ENCODE data around the gene CSTPP1. TPM values are rescaled to one million over a fixed set of nuclear protein-coding genes. Genes with fewer than 3 reads are reported as not detected.
"Not testable (repeated sequence)": the region's sequence is repeated elsewhere in the genome, so short reads cannot be mapped to it uniquely, and the experiment has no call there.

Gene CSTPP1
- polyA plus RNA-seq, 4 donors, result 15.1 to 32.9 (median 20.5) TPM

GRCh38 chr11:46997796-46998195, 61.2 kb downstream of the CSTPP1 start:
- WGBS, 3 donors, result 95 to 98% (median 98%) methylated on average over 14 of the region's 14 CpGs
- not testable (repeated sequence) for H3K36me3 ChIP-seq (ENCODE audit: control insufficient read depth in 3 of 3, insufficient read depth in 2 of 3, low read depth in 1 of 3, low read length in 3 of 3)

GRCh38 chr11:46999217-46999616, 62.7 kb downstream of the CSTPP1 start:
- Histone ChIP-seq H3K36me3 (ENCODE audit: control insufficient read depth in 3 of 3, insufficient read depth in 2 of 3, low read depth in 1 of 3, low read length in 3 of 3) (peaks cover 0 to 2% (median 0%) of the 10 kb centered on the region in 3 donors), H3K4me3 (ENCODE audit: low read depth in 1 of 3, low read length in 3 of 3) (no peak overlapping the region), H3K27ac (ENCODE audit: low read depth in 1 of 3, low read length in 2 of 3) (no peak overlapping the region), H3K9me3 (ENCODE audit: control insufficient read depth in 2 of 2, insufficient read depth in 1 of 2, low read depth in 1 of 2, low read length in 1 of 2) (no peaks in the 10 kb centered on the region), H3K27me3 (ENCODE audit: control insufficient read depth in 3 of 3, insufficient read depth in 3 of 3, low read length in 3 of 3) (no peaks in the 10 kb centered on the region), H3K4me1 (ENCODE audit: control insufficient read depth in 3 of 3, insufficient read depth in 2 of 3, low read depth in 1 of 3, low read length in 2 of 3) (peaks cover 0 to 11% (median 0%) of the 10 kb centered on the region in 3 donors)
- no peak for DNase-seq
- FAIRE-seq, result no peak

More at GRCh38 chr11:46997796-46998195, 61.2 kb downstream of the CSTPP1 start:
- not testable (repeated sequence) for DNase-seq; H3K27ac ChIP-seq (ENCODE audit: low read depth in 1 of 3, low read length in 2 of 3); H3K4me3 ChIP-seq (ENCODE audit: low read depth in 1 of 3, low read length in 3 of 3); H3K27me3 ChIP-seq (ENCODE audit: control insufficient read depth in 3 of 3, insufficient read depth in 3 of 3, low read length in 3 of 3); H3K4me1 ChIP-seq (ENCODE audit: control insufficient read depth in 3 of 3, insufficient read depth in 2 of 3, low read depth in 1 of 3, low read length in 2 of 3); H3K9me3 ChIP-seq (ENCODE audit: control insufficient read depth in 2 of 2, insufficient read depth in 1 of 2, low read depth in 1 of 2, low read length in 1 of 2); FAIRE-seq

DNA sequence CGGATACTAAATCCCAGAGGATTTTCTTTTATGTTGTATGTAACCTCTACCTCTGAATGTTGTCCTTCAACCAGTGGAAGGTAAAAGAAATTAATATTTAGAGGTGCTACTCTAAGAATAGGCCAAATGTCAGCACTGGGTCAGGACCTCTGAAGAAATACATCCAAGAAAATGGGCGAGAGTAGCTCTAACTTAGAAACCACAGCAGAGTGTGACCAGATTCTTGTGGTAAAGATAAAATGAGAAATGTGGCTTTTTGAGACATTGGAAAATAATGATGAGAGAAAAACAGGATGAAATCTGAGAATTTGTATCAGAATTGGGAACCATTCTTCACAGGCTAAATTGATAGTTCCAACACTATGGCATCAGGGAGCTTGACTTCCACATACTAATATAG, 63.5 kb downstream of the CSTPP1 start:
- Histone ChIP-seq H3K27ac (ENCODE audit: low read depth in 1 of 3, low read length in 2 of 3) (no peak overlapping the region), H3K4me1 (ENCODE audit: control insufficient read depth in 3 of 3, insufficient read depth in 2 of 3, low read depth in 1 of 3, low read length in 2 of 3) (peaks cover 0 to 11% (median 2%) of the 10 kb centered on the region in 3 donors), H3K36me3 (ENCODE audit: control insufficient read depth in 3 of 3, insufficient read depth in 2 of 3, low read depth in 1 of 3, low read length in 3 of 3) (peaks cover 0 to 2% (median 0%) of the 10 kb centered on the region in 3 donors), H3K4me3 (ENCODE audit: low read depth in 1 of 3, low read length in 3 of 3) (no peak overlapping the region), H3K9me3 (ENCODE audit: control insufficient read depth in 2 of 2, insufficient read depth in 1 of 2, low read depth in 1 of 2, low read length in 1 of 2) (no peaks in the 10 kb centered on the region), H3K27me3 (ENCODE audit: control insufficient read depth in 3 of 3, insufficient read depth in 3 of 3, low read length in 3 of 3) (no peaks in the 10 kb centered on the region)
- 84 to 93% (median 89%) methylated on average over 2 of the region's 2 CpGs for WGBS, 3 donors
- DNase-seq (no peak), FAIRE-seq (no peak)

DNA sequence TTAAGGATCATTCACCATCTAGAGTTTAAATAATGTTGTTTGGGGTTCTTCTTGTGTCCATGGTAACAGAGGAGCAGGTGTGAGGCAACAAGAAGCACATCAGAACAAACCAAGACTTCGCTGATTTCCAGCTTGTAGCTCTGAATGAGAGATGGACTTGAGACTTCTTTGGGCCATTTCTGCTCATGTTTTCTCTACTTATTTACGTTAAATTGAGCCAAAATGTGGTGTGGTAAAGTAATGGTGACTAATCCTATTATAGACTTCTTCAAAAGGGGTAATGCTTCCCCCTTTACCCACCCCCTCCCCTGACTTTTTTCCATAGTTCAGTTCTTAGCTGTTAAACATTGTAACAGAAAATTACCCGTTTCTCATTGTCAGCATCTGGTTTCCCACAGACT, 65.2 kb downstream of the CSTPP1 start:
- FAIRE-seq, result no peak
- WGBS, 3 donors, result 66 to 74% (median 71%) methylated on average over 3 of the region's 3 CpGs

DNA sequence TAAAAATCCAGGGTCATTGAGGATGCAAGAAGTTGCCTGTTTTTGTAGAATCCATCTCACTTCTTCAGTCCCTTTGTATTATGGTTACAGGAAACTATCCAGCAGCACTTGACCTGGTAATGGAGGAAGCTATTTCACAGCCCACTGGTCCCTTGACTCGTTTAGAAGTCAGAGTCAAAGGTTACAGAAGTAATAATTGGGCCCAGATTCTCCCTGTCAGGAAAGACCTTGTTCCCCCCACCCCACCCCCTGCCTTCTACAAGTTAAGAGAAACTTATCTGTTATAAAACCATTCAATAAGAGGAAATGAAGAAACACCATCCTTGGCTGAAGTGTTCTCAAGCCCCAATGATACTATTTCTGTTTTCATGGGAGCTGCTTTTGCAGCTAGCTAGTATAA, 65.8 kb downstream of the CSTPP1 start:
- H3K27me3 ChIP-seq (ENCODE audit: control insufficient read depth in 3 of 3, insufficient read depth in 3 of 3, low read length in 3 of 3), result no peaks in the 10 kb centered on the region
- WGBS, 3 donors, result 0 to 26% (median 12%) methylated on average over 1 of the region's 1 CpG
- FAIRE-seq (no peak), DNase-seq (no peak)
- H3K4me1 ChIP-seq (ENCODE audit: control insufficient read depth in 3 of 3, insufficient read depth in 2 of 3, low read depth in 1 of 3, low read length in 2 of 3), result peaks cover 0 to 11% (median 5%) of the 10 kb centered on the region in 3 donors
- H3K27ac ChIP-seq (ENCODE audit: low read depth in 1 of 3, low read length in 2 of 3), result no peak overlapping the region
- H3K36me3 ChIP-seq (ENCODE audit: control insufficient read depth in 3 of 3, insufficient read depth in 2 of 3, low read depth in 1 of 3, low read length in 3 of 3), result peaks cover 0 to 2% (median 0%) of the 10 kb centered on the region in 3 donors
- no peak overlapping the region for H3K4me3 ChIP-seq (ENCODE audit: low read depth in 1 of 3, low read length in 3 of 3)
- H3K9me3 ChIP-seq (ENCODE audit: control insufficient read depth in 2 of 2, insufficient read depth in 1 of 2, low read depth in 1 of 2, low read length in 1 of 2), result no peaks in the 10 kb centered on the region

More for the DNA sequence above, 65.2 kb downstream of the CSTPP1 start:
- no peak for DNase-seq
- Histone ChIP-seq H3K27me3 (ENCODE audit: control insufficient read depth in 3 of 3, insufficient read depth in 3 of 3, low read length in 3 of 3) (no peaks in the 10 kb centered on the region), H3K4me1 (ENCODE audit: control insufficient read depth in 3 of 3, insufficient read depth in 2 of 3, low read depth in 1 of 3, low read length in 2 of 3) (peaks cover 0 to 11% (median 5%) of the 10 kb centered on the region in 3 donors), H3K4me3 (ENCODE audit: low read depth in 1 of 3, low read length in 3 of 3) (no peak overlapping the region), H3K27ac (ENCODE audit: low read depth in 1 of 3, low read length in 2 of 3) (no peak overlapping the region), H3K36me3 (ENCODE audit: control insufficient read depth in 3 of 3, insufficient read depth in 2 of 3, low read depth in 1 of 3, low read length in 3 of 3) (peaks cover 0 to 2% (median 0%) of the 10 kb centered on the region in 3 donors), H3K9me3 (ENCODE audit: control insufficient read depth in 2 of 2, insufficient read depth in 1 of 2, low read depth in 1 of 2, low read length in 1 of 2) (no peaks in the 10 kb centered on the region)

DNA sequence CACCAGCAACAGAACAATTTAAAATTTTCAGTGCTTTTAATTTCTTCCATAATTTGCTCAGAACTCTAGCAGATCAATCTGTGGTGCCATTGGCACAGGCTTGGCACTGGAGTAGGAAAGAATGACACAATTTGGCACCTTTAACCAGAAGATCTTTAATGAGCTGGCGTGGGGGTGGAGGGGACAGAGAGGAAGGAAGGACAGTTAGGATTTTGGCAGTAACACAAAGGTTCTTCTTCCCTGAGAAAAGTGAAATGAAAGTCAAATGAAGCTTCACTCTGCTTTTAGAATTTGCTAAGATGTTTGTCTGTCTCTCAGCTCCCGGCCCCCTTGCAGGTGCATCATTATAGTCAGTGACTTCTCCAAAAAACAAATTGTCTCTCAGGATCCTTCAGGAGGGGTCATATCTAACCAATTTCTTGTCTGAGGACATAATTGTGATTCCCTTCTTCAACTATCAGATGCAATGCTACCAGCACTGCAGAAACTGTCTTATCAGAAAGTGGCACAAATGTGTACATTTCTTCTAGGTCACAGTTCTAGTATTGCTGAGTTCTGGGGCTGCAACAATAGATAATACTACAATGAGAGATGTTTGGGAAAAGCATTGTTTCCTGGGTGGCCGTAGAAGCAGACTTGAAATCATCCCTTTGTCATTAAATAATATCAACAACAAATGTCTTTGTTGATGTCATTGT, 66.8 kb downstream of the CSTPP1 start:
- WGBS, 3 donors, result 70 to 90% (median 85%) methylated on average over 3 of the region's 3 CpGs
- DNase-seq, result no peak
- H3K27ac ChIP-seq (ENCODE audit: low read depth in 1 of 3, low read length in 2 of 3), result no peak overlapping the region

DNA sequence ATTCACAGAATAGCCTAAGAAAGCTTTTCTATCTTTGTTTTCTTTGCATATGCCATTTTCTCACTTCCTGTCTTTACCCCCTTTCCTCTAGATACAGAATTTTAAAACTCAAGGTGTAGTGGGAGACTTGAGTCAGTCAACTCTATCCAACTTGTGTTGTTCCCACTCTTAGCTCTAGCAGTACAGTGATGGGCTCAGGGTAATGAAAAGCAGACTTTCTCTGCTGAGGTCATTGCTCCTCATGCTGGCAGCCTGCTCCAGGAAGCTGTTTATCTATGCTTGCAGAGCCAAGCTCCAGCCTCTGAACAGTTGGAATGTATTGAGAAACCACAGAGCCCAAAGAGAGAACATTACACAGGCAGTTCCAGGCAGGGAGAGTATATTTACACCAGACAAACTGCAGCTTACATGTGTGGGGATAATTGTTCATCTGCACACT, 68.1 kb downstream of the CSTPP1 start:
- Histone ChIP-seq H3K36me3 (ENCODE audit: control insufficient read depth in 3 of 3, insufficient read depth in 2 of 3, low read depth in 1 of 3, low read length in 3 of 3) (peaks cover 0 to 4% (median 0%) of the 10 kb centered on the region in 3 donors), H3K27me3 (ENCODE audit: control insufficient read depth in 3 of 3, insufficient read depth in 3 of 3, low read length in 3 of 3) (no peaks in the 10 kb centered on the region), H3K4me3 (ENCODE audit: low read depth in 1 of 3, low read length in 3 of 3) (no peak overlapping the region), H3K27ac (ENCODE audit: low read depth in 1 of 3, low read length in 2 of 3) (peak overlapping the region in 1 of 3 donors; percentile 46), H3K9me3 (ENCODE audit: control insufficient read depth in 2 of 2, insufficient read depth in 1 of 2, low read depth in 1 of 2, low read length in 1 of 2) (no peaks in the 10 kb centered on the region), H3K4me1 (ENCODE audit: control insufficient read depth in 3 of 3, insufficient read depth in 2 of 3, low read depth in 1 of 3, low read length in 2 of 3) (peaks cover 0 to 11% (median 5%) of the 10 kb centered on the region in 3 donors)
- FAIRE-seq, result no peak
- DNase-seq, result peak; percentile 77 to 79

More for the DNA sequence above, 66.8 kb downstream of the CSTPP1 start:
- no peaks in the 10 kb centered on the region for H3K27me3 ChIP-seq (ENCODE audit: control insufficient read depth in 3 of 3, insufficient read depth in 3 of 3, low read length in 3 of 3)
- peaks cover 0 to 2% (median 0%) of the 10 kb centered on the region in 3 donors for H3K36me3 ChIP-seq (ENCODE audit: control insufficient read depth in 3 of 3, insufficient read depth in 2 of 3, low read depth in 1 of 3, low read length in 3 of 3)
- H3K4me3 ChIP-seq (ENCODE audit: low read depth in 1 of 3, low read length in 3 of 3), result no peak overlapping the region
- peaks cover 0 to 11% (median 5%) of the 10 kb centered on the region in 3 donors for H3K4me1 ChIP-seq (ENCODE audit: control insufficient read depth in 3 of 3, insufficient read depth in 2 of 3, low read depth in 1 of 3, low read length in 2 of 3)
- FAIRE-seq, result no peak
- no peaks in the 10 kb centered on the region for H3K9me3 ChIP-seq (ENCODE audit: control insufficient read depth in 2 of 2, insufficient read depth in 1 of 2, low read depth in 1 of 2, low read length in 1 of 2)

DNA sequence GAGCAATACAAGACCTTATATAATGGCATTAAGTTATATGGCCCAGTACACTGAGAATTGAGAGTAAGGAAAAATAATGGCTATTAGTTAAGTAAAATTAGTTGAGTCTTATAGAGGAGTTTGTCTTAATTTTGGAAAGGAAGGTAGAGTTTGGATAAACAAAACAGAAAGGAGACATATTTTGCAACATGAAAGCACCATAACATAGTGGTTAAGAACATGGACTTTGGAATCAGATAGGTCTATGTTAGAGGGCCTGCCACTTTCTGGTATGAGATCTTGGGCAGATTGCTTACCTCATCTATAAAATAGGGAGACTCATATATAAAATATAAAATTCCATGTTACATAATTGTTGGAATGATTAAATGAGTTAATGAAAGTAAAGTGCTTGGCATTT, 68.9 kb downstream of the CSTPP1 start:
- Histone ChIP-seq H3K27me3 (ENCODE audit: control insufficient read depth in 3 of 3, insufficient read depth in 3 of 3, low read length in 3 of 3) (no peaks in the 10 kb centered on the region), H3K36me3 (ENCODE audit: control insufficient read depth in 3 of 3, insufficient read depth in 2 of 3, low read depth in 1 of 3, low read length in 3 of 3) (peaks cover 0 to 4% (median 0%) of the 10 kb centered on the region in 3 donors), H3K9me3 (ENCODE audit: control insufficient read depth in 2 of 2, insufficient read depth in 1 of 2, low read depth in 1 of 2, low read length in 1 of 2) (no peaks in the 10 kb centered on the region), H3K4me1 (ENCODE audit: control insufficient read depth in 3 of 3, insufficient read depth in 2 of 3, low read depth in 1 of 3, low read length in 2 of 3) (peaks cover 0 to 11% (median 5%) of the 10 kb centered on the region in 3 donors), H3K4me3 (ENCODE audit: low read depth in 1 of 3, low read length in 3 of 3) (no peak overlapping the region), H3K27ac (ENCODE audit: low read depth in 1 of 3, low read length in 2 of 3) (peak overlapping the region in 1 of 3 donors; percentile 34)
- FAIRE-seq, result no peak
- DNase-seq, result peak in 1 of 2 donors; percentile 31

Data from small intestine (tissue), 7 donors.